H9 (cell line): Measurements from ENCODE around the gene EXOC6. TPM values are rescaled to one million over a fixed set of nuclear protein-coding genes. Genes with fewer than 3 reads are reported as not detected.

ENCODE experiments used
- DNase-seq: peaks from one replicate; pipeline ENCODE4 v3.0.0-alpha.2; 2017
- H2AFZ ChIP-seq: one replicate; pipeline ENCODE4 v1.6.1; 2013; ENCODE audit warnings: mild to moderate bottlenecking, low read length, control low read depth, moderate library complexity
- H2AK5ac ChIP-seq: 2 replicates; pipeline ENCODE4 v1.6.1; 2013; ENCODE audit warnings: low read length, control low read depth, mixed read lengths; ENCODE audit not compliant: insufficient read length
- H2BK120ac ChIP-seq: one replicate; pipeline ENCODE4 v1.6.1; 2013; ENCODE audit warnings: low read depth, mild to moderate bottlenecking, low read length, control low read depth, inconsistent platforms; ENCODE audit not compliant: poor library complexity, severe bottlenecking
- H2BK12ac ChIP-seq: 2 replicates; pipeline ENCODE4 v1.6.1; 2013; ENCODE audit warnings: low read length, control low read depth, mixed read lengths, low read depth; ENCODE audit not compliant: insufficient read length
- H2BK15ac ChIP-seq: 2 replicates; pipeline ENCODE4 v1.6.1; 2013; ENCODE audit warnings: low read depth, low read length, control low read depth
- H2BK20ac ChIP-seq: one replicate; pipeline ENCODE4 v1.6.1; 2013; ENCODE audit warnings: low read depth, mild to moderate bottlenecking, low read length, control low read depth, inconsistent platforms; ENCODE audit not compliant: poor library complexity, severe bottlenecking
- H2BK5ac ChIP-seq: 2 replicates; pipeline ENCODE4 v1.6.1; 2013; ENCODE audit warnings: low read length, control low read depth, mixed read lengths; ENCODE audit not compliant: insufficient read length
- H3K14ac ChIP-seq: 2 replicates; pipeline ENCODE4 v1.6.1; 2013; ENCODE audit warnings: low read length, control low read depth; ENCODE audit not compliant: insufficient read depth
- H3K18ac ChIP-seq: 2 replicates; pipeline ENCODE4 v1.6.1; 2013; ENCODE audit warnings: low read depth, mild to moderate bottlenecking, mixed read lengths, low read length, control low read depth; ENCODE audit not compliant: insufficient read length
- H3K23ac ChIP-seq: 2 replicates; pipeline ENCODE4 v1.6.1; 2013; ENCODE audit warnings: low read length, control low read depth, mixed read lengths, low read depth; ENCODE audit not compliant: insufficient read length
- H3K23me2 ChIP-seq: 2 replicates; pipeline ENCODE4 v1.6.1; 2013; ENCODE audit warnings: low read depth, mild to moderate bottlenecking, mixed read lengths, low read length, control low read depth; ENCODE audit not compliant: insufficient read length, poor library complexity, severe bottlenecking
- H3K27ac ChIP-seq: 2 replicates; pipeline ENCODE4 v1.5.1; 2013; ENCODE audit warnings: low read length, control low read depth, mixed read lengths, low read depth; ENCODE audit not compliant: insufficient read length
- H3K27me3 ChIP-seq: 2 replicates; pipeline ENCODE4 v1.6.1; 2013; ENCODE audit warnings: low read length, control low read depth, inconsistent platforms; ENCODE audit not compliant: insufficient read depth
- H3K4ac ChIP-seq: 2 replicates; pipeline ENCODE4 v1.6.1; 2013; ENCODE audit warnings: low read depth, mild to moderate bottlenecking, control low read depth, inconsistent platforms, low read length, moderate library complexity
- H3K4me1 ChIP-seq: 2 replicates; pipeline ENCODE4 v1.6.1; 2013; ENCODE audit warnings: low read length, control low read depth, inconsistent platforms; ENCODE audit not compliant: insufficient read depth
- H3K4me2 ChIP-seq: 2 replicates; pipeline ENCODE4 v1.6.1; 2013; ENCODE audit warnings: low read length, control low read depth, mixed read lengths; ENCODE audit not compliant: insufficient read length, insufficient read depth
- H3K56ac ChIP-seq: 2 replicates; pipeline ENCODE4 v1.6.1; 2013; ENCODE audit warnings: low read depth, mild to moderate bottlenecking, mixed read lengths, low read length, control low read depth; ENCODE audit not compliant: insufficient read length
- H3K79me1 ChIP-seq: 2 replicates; pipeline ENCODE4 v1.6.1; 2013; ENCODE audit warnings: low read depth, mild to moderate bottlenecking, moderate library complexity, low read length, control low read depth, inconsistent platforms; ENCODE audit not compliant: insufficient read depth, poor library complexity, severe bottlenecking
- H3K79me2 ChIP-seq: 2 replicates; pipeline ENCODE4 v1.6.1; 2013; ENCODE audit warnings: low read length, control low read depth, inconsistent platforms; ENCODE audit not compliant: insufficient read depth
- H3K9ac ChIP-seq: 2 replicates; pipeline ENCODE4 v1.6.1; 2013; ENCODE audit warnings: low read length, control low read depth, mixed read lengths; ENCODE audit not compliant: insufficient read length; ENCODE audit errors: extremely low read depth
- H3K9me3 ChIP-seq: one replicate; pipeline ENCODE4 v1.6.1; 2013; ENCODE audit warnings: low read depth, low read length, inconsistent platforms; ENCODE audit not compliant: control insufficient read depth
- H3T11ph ChIP-seq: one replicate; pipeline ENCODE4 v1.6.1; 2013; ENCODE audit warnings: mild to moderate bottlenecking, low read length, control low read depth, inconsistent platforms
- H4K20me1 ChIP-seq: one replicate; pipeline ENCODE4 v1.6.1; 2013; ENCODE audit not compliant: control insufficient read depth, insufficient read length, insufficient read depth
- H4K5ac ChIP-seq: 2 replicates; pipeline ENCODE4 v1.6.1; 2013; ENCODE audit warnings: low read depth, mild to moderate bottlenecking, mixed read lengths, low read length, control low read depth; ENCODE audit not compliant: insufficient read length
- H4K8ac ChIP-seq: replicated peaks from 2 replicates; pipeline ENCODE4 v1.6.1; 2013; ENCODE audit warnings: low read length, control low read depth, mixed read lengths, low read depth; ENCODE audit not compliant: insufficient read length
- H4K91ac ChIP-seq: 2 replicates; pipeline ENCODE4 v1.6.1; 2013; ENCODE audit warnings: low read depth, mild to moderate bottlenecking, moderate library complexity, mixed read lengths, low read length, control low read depth; ENCODE audit not compliant: insufficient read length
- H3K27ac Mint-ChIP-seq, 3 experiments: 2 replicates in 2 of 3; 3 replicates in 1 of 3; pipeline ENCODE4 v1.8.0; 2020 to 2021; ENCODE audit warnings: mixed read lengths in 3 of 3, mild to moderate bottlenecking in 1 of 3, moderate library complexity in 1 of 3
- H3K27me3 Mint-ChIP-seq: 2 replicates; pipeline ENCODE4 v1.8.0; 2021; ENCODE audit warnings: low read depth, mild to moderate bottlenecking, moderate library complexity, mixed read lengths
- H3K36me3 Mint-ChIP-seq, 3 experiments: 2 replicates in 2 of 3; 3 replicates in 1 of 3; pipeline ENCODE4 v1.8.0; 2020 to 2021; ENCODE audit warnings: low read depth in 3 of 3, mixed read lengths in 3 of 3; ENCODE audit not compliant: insufficient read depth in 1 of 3
- H3K4me1 Mint-ChIP-seq, 2 experiments: 2 replicates each; pipeline ENCODE4 v1.8.0; 2020; ENCODE audit warnings: mixed read lengths in 2 of 2
- H3K4me3 Mint-ChIP-seq, 2 experiments: 2 replicates in 1 of 2; 3 replicates in 1 of 2; pipeline ENCODE4 v1.8.0; 2020 to 2021; ENCODE audit warnings: mild to moderate bottlenecking in 2 of 2, mixed read lengths in 2 of 2, moderate library complexity in 1 of 2
- H3K9me3 Mint-ChIP-seq, 2 experiments: 2 replicates in 1 of 2; 3 replicates in 1 of 2; pipeline ENCODE4 v1.8.0; 2020; ENCODE audit warnings: mild to moderate bottlenecking in 2 of 2, mixed read lengths in 2 of 2, moderate library complexity in 1 of 2
- CTCF ChIP-seq: fragments of 200-600 bp; sonication (generic); conservative IDR thresholded peaks from 3 replicates; pipeline ENCODE4 v1.8.0; 2021; ENCODE audit warnings: antibody characterized with exemption, mild to moderate bottlenecking
- WGBS: extraction: QIAGEN DNeasy Blood & Tissue Kit; methylation state at CpG from one replicate; pipeline ENCODE4 v1.1.7; 2013; ENCODE audit warnings: missing lambda C conversion rate, low lambda C conversion rate, mixed read lengths; ENCODE audit not compliant: insufficient read length; ENCODE audit errors: extremely low coverage; 5-methylcytosine and 5-hydroxymethylcytosine counted together
- total RNA-seq: library from RNA; stranded (reverse); gene quantifications from 2 replicates; pipeline ENCODE4 v1.2.1, GENCODE V29; 2021

The EXOC6 gene
- total RNA-seq, 1 experiment from 2014 or later, result 9.0 TPM

GRCh38 chr10:93070378-93071176 is 222.3 kb downstream of the EXOC6 start:
- no peak overlapping the region for H3K4me2 ChIP-seq
- no peak overlapping the region for H3K4ac ChIP-seq
- Mint-ChIP-seq H3K9me3 (peaks cover 3 to 9% of the 10 kb centered on the region in 2 experiments; a peak in 3 of 5 replicates), H3K27ac (no peak overlapping the region), H3K4me1 (peaks cover 41 to 53% of the 10 kb centered on the region in 2 experiments), H3K36me3 (peaks cover 0 to 18% (median 15%) of the 10 kb centered on the region in 3 experiments; a peak in 6 of 7 replicates), H3K4me3 (peak overlapping the region; percentile 34 to 67), H3K27me3 (peaks cover 97% of the 10 kb centered on the region)
- H4K5ac ChIP-seq, result no peak overlapping the region
- H2BK20ac ChIP-seq, result no peak overlapping the region
- no peak for TF ChIP-seq CTCF
- H4K20me1 ChIP-seq, result no peaks in the 10 kb centered on the region
- H3K79me1 ChIP-seq, result no peaks in the 10 kb centered on the region
- DNase-seq, result no peak
- WGBS, result no CpG with 5 or more reads among the region's 5 CpGs
- no peak overlapping the region for H2BK120ac ChIP-seq
- peaks cover 30% of the 10 kb centered on the region for H3K23me2 ChIP-seq
- H2AFZ ChIP-seq, result no peak overlapping the region
- H3K9ac ChIP-seq, result no peak overlapping the region
- no peak overlapping the region for H3K14ac ChIP-seq
- H3K18ac ChIP-seq, result no peak overlapping the region
- no peak overlapping the region for H4K8ac ChIP-seq
- no peak overlapping the region for H2AK5ac ChIP-seq
- no peaks in the 10 kb centered on the region for H3K4me1 ChIP-seq
- peaks cover 96% of the 10 kb centered on the region for H3K27me3 ChIP-seq
- H4K91ac ChIP-seq, result no peak overlapping the region
- H2BK12ac ChIP-seq, result no peak overlapping the region
- no peaks in the 10 kb centered on the region for H3K9me3 ChIP-seq
- H3T11ph ChIP-seq, result no peak overlapping the region
- no peak overlapping the region for H3K23ac ChIP-seq
- no peak overlapping the region for H2BK5ac ChIP-seq
- no peak overlapping the region for H3K56ac ChIP-seq
- no peaks in the 10 kb centered on the region for H3K79me2 ChIP-seq
- H3K27ac ChIP-seq, result no peak overlapping the region
- H2BK15ac ChIP-seq, result no peak overlapping the region
